NOMO-1 treated with dmso at 0.1 percent for 144 hours (cell line): ENCODE measurements around the gene MIS18A.

Experiments used
- DNase-seq: peaks from one replicate; lab custom pipeline; 2025; ENCODE audit not compliant: unreplicated experiment; lab: John Stamatoyannopoulos, UW

MIS18A gene

DNA sequence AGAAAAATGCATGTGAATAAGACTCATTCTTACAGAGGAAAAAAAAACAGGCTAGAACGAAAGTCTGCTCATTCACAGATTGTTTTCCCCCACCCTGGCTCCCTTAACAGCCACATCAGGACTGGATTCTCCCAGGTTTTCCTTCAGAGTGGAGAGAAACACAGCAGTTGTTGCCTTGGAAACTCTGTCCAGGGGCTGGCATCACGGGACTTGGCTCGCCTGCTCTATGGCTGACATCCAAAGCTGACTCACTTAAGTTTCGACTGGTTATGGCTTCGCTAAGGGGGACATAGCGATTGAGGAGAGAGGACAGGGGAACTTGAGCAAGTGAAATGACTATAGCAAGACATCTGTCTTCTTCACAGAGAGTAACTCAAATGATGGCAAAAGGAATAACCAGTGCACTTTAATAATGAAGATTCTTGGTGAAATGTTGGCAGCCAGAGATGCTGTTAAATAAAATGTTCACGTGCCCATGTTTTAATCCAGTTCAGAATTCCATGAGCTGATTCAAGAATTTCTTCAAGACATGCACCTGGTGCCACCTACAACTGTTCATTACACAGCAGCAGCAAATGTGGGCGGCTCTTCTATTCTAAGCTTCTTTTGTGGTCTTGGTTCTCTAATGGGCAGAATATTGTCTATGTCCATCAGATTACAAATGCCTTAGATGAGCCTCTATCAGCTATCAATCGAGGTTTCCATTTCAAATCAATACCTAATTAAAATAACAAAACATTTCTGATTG, 21.8 kb downstream of the MIS18A start:
- no peak for DNase-seq

DNA sequence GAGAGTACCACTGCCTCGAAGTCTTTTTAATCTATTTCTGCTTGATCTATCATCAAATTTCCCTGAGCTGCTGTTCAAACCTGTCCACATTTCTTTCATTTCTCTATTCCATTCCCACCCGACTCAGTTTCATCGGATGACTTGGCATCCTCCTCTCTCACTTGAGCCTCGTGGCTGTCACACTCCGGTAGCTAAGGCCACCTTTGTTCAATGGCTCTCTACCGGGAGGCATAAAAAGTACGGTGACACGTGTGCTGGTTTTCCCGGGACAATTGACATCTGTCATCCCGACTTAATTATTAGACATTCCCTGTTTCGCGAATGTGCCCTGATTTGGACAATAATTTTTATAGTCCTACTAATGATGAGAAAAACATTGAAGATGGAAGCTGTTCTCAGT, 22.6 kb downstream of the MIS18A start:
- no peak for DNase-seq

DNA sequence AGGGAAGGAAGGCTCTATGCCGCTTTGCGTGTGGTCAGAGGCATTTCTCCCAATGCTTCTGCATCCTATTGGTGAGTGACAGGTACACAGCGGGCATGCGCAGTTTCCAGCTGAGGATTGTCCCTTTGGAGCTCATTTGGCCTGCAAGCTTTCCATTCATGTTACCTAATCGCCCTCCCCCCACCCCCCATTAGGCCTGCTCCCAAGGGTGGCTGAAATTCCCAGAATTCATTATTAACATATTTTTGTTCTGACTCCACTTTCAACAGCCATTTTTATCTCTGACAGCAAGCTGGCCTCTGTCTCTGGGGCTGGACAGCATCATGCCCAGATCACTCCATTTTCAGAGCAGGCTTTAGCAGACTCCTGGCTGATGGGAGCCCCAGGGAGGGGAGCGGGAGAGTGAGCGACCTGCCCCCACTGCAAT, 25.6 kb downstream of the MIS18A start:
- no peak for DNase-seq

DNA sequence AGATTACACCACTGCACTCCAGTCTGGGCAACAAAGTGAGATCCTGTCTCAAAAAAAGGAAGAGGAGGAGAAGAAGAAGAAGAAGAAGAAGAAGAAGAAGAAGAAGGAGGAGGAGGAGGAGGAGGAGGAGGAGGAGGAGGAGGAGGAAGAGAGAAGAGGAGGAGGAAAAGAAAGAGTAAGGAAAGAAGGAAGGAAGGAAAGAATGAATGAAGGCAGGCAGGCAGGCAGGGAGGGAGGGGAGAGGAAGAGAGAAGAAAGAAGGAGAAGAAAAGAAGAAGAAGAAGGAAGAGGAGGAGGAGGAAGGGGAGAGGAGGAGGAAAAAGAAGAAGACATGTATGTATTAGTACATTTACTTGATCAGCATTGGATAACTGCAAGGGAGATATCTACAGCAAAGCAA, 26.7 kb downstream of the MIS18A start:
- DNase-seq = no peak

DNA sequence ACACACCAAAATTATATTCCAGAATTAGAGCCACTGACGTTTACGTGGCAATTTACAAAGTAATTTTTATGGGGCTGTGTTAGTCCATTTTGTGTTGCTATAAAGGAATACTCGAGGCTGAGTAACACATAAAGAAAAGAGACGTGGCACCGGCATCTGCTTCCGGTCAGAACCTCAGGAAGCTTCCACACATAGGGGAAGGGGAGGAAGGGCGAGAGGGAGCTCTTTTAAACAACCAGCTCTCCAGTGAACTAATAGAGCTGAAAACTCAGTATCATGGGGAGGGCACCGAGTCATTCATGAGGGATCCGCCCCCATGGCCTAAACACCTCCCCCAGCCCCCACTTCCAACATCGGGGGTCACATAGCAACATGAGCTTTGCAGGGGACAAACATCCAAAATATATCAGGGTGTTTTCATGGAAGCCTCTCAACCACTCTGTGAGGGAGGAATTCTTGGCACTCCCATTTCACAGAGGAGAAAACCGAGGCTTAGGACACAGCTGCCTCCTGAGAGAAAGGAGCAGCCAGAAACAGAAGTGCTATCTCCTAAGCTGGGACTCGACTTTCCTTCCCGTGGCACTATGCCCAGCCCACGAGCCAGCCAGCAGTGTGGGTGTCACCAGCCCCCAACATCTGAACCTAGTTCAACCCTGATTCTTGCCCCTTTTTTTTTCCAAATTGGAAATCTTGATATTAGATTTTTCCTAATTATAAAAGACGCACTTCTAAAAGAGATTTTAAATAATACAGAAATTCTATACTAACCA, 29.2 kb downstream of the MIS18A start:
- DNase-seq = no peak

DNA sequence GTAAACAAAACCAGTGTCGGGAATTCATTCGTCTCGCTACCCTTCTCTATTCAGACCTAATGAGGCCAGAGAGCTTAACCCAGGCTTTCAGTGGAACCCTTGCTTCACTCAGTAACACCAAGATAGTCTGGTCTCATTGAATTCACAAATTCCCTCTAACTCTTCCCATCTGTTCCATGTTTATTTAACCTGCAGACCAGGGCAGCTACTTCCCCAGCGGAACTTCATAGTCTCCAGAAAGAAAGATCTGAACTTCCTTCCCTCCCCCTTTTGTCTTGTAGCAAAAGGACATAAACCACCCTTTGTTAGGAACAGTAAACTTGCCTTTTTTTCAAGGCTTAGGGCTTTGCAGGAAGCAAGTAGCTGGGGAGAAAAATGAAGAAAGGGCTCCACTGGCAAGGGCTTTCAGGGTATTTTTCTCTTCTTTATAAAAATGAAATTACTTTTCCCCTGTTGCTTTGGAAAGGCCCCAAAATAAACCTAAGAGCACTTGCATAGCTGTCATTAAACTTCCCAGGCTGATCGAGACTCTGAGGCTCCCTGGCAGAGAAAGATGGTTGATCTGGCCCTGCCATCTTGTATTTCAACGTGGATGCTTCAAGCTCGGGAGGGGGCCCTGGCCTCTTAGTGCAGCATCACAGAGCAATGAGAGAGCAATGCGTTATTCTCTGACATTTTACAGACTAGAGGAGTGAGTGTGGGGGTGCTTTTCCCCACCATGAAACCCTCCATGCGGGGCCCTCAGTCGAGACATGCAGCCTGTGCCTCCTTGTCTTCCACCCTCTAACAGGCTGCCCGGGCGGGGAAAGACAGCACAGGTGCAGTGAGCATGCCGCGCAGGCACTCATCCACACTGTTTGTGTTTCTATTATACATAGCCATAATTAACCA, 30.0 kb downstream of the MIS18A start:
- DNase-seq = no peak

DNA sequence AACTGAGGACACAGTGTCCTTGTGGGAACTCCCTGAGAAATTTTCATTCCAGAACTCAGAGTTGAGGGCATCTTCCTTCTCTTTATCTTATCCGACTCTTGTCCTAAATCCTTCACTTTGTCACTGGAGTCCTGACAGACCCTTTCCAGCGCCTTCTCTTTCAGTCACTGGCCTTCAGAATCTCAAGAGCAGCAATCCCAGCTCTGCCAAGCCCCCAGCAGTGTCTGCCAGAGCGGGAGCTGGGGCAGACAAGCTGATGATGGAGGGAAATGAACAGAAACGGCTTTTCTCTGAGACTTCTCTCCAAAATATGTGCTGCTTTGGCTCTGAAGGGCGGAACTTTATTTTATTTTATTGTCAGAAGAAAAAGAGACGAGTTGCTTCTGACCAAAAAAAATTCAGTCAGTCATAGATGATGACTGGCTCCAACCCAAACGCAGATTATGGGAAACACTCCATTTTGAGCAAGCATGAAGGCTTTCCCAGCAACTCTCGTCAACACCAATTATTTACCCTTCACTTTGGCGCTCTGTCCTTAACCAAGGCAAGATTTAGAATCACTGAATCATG, 32.2 kb downstream of the MIS18A start:
- DNase-seq = no peak

DNA sequence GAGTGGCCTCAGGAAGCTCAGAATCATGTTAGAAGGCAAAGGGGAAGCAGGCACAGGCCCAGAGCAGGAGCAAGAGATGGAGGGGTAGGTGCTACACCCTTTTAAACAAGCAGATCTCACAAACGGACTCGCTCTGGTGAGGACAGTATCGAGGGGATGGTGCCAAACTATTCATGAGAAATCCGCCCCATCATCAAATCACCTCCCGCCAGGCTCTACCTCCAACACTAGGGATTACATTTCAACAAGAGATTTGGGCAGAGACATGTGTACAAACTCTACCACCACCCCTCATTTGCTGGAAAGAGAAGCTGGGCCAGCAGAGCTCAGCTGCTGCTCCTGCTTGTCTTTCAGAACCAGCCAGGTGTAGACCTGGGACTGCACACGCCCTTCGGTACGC, 32.9 kb downstream of the MIS18A start:
- no peak for DNase-seq

DNA sequence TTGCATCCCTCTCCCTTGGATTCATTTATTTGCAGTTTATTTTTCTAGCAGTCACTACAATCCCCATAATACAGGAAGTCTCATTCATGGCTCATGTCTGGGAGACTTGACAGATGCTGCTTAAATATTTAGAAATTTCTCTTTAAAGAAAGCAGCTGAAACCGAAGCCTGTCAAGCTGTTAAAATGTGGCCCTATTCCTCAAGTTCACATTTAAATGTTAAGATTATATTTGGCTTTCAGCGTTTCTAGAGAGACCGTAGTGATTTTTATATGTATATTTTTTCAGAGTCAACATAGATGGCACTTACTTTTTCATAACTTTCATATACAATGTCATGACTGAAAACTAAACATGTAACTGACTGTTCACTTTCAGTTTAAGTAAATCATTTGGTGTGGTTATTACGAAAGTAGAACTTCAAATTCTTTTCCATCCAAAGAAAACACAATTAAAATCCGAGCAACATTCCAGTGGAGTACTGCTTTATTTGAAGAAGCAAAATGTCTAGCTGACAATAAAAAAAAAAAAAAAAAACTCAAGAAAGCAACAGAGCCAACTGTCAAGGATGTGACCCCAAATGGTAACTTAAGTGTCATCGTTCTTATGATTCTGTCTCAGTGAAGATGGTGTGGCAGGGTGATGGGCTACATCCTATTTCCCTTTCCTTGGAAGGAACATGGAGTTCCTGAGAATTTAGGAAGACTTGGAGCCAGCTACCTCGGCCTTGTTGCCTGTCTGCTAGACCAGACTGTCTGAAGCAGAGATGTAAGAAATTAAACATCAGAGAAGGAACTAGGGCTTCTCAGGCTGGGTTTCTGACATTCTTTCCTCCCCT, 37.8 kb downstream of the MIS18A start:
- no peak for DNase-seq

DNA sequence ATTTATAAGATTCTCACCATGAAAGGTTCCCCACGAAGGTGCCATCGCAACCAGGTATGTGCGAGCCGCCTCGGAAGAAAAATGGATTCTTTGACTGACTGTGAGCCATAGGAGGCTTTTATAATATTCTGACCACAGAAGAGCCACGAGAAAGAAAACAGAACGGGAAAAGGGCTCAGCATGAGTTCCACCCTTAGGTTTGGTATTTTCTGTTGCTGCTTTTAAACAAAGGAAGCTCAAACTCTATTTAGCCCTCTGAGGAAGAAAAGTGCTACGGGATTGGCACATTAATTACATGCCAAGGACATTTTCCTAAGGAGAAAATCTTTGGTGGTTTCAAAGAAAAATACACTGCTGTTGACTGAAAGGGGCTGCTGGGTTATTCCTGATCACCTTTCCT, 39.3 kb downstream of the MIS18A start:
- no peak for DNase-seq

DNA sequence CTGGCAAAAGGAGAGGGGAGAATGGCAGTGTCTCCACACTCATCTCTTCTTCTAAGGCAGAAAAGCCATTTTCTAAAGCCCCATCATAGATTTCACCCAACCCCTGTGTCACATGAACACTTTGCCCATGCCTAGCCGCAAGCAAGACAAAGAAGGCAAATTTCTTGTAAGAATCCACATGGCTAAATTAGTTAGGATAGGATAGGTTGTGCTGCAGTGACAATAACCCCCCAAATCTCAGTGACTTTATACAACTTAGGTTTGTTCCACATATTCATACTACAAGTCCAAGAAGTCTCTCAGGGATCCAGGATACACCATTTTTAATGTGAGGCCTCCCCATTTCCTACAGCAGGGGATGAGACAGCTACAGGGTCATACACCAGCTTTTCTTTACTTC, 40.8 kb downstream of the MIS18A start:
- no peak for DNase-seq

DNA sequence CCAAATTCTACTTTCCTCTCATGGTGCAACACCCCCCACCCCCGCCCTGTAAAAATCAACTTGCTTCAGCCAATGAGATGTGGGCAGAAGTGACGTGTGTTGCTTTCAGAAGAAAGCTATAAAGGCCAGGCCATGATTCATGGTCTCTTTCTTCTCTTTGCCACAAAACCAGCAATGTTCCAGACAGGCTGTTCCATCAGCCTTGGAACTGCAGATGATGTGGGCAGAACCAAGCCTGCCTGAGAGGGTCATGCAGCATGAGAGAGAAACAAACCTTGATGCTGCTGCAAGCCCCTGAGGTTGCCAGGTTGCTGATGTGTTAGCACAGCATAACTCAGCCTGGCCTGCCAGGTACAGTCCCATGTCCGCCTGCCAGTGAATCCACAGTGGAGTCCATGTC, 41.8 kb downstream of the MIS18A start:
- DNase-seq = no peak

DNA sequence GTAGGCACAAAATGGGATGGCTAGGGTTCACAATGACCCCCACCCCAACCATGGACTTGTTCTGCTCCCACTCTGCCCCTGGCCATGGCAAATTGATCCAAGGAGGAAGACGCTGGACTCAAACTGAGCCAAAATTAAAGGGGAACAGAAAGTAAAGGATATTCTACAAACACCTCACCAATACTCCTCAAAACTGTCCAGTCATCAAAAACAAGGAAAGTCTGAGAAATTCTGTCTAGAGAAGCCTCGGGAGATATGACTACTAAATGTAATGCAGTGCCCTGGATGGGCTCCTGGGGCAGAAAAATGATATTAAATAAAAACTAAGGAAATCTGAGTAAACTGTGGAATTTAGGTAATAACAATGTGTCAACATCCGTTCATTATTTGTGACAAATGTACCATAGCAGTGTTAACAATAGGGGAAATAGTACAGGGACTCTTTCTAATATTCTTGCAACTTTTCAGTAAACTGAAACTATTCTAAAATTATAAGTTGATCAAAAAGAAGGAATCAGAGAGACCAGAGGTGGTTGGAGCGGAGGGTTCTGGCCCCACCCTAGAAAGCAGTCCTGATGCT, 45.0 kb downstream of the MIS18A start:
- no peak for DNase-seq

DNA sequence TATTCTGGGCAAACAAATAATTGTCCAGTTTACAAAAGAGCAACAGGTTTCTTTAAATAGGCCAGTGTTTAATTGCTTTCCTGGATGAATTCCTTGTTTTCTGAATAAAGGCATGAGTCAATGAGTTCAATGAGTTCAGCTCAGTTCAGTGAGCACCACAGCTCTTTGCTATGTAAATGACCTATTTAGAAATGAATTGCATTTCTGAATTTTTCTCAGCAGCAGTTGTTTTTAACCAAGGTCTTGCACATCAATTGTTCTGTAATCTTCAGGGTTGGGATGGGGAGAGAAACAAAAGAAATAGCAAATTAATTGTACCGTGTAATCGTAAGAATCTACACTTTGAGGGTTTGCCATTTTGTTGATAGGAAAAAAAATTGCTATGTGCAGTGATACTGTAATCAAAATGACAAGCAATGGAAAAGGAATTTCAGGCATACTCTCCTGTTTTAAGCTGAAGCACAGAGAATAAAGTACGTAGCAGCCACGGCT, 45.7 kb downstream of the MIS18A start:
- DNase-seq = no peak

DNA sequence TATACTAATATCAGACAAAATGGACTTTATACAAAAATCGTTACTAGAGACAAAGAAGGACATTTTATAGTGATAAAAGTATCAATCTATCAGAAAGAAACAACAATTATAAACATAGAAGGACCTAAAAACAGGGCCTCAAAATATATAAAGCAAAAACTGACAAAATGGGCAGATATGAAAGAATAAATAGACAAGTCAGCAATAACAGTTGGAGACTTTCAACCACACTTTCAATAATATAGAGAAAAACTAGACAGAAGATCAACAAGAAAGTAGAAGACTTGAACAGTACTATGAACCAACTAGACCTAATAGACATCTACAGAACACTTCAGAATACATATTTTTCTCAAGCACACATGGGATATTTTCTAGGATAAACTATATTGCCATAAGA, 52.4 kb downstream of the MIS18A start:
- no peak for DNase-seq
